Mesodermal cell (in vitro differentiated cells): Measurements from ENCODE around the gene PIEZO1.

Experiments
- H3K27ac ChIP-seq: 2 replicates; pipeline ENCODE4 v1.7.0; 2013; ENCODE audit warnings: mild to moderate bottlenecking, low read depth, low read length, moderate library complexity; ENCODE audit not compliant: severe bottlenecking
- H3K36me3 ChIP-seq: 2 replicates; pipeline ENCODE4 v1.7.1; 2013; ENCODE audit warnings: mild to moderate bottlenecking, low read length, moderate library complexity; ENCODE audit not compliant: control insufficient read depth, insufficient read depth
- H3K4me1 ChIP-seq: one replicate; pipeline ENCODE4 v1.7.1; 2013; ENCODE audit warnings: mild to moderate bottlenecking, low read length; ENCODE audit not compliant: insufficient read depth, control insufficient read depth, poor library complexity, severe bottlenecking
- H3K4me3 ChIP-seq: 2 replicates; pipeline ENCODE4 v1.7.0; 2013; ENCODE audit warnings: low read length, control low read depth, mild to moderate bottlenecking; ENCODE audit not compliant: insufficient read depth, poor library complexity, severe bottlenecking; ENCODE audit errors: extremely low read depth
- H3K9me3 ChIP-seq: 2 replicates; pipeline ENCODE4 v1.7.1; 2013; ENCODE audit warnings: mild to moderate bottlenecking, low read length, moderate library complexity; ENCODE audit not compliant: control insufficient read depth
- WGBS, 2 experiments: methylation state at CpG; one replicate each; pipeline ENCODE4 v1.1.5; 2013; ENCODE audit warnings: missing lambda C conversion rate in 2 of 2; ENCODE audit not compliant: insufficient coverage in 2 of 2; 5-methylcytosine and 5-hydroxymethylcytosine counted together

The PIEZO1 gene

GRCh38 chr16:88815901-88816589 lies 31.0 kb upstream of the PIEZO1 start:
- Histone ChIP-seq H3K36me3 (no peaks in the 10 kb centered on the region), H3K4me1 (peaks cover 12% of the 10 kb centered on the region), H3K27ac (no peak overlapping the region), H3K9me3 (no peaks in the 10 kb centered on the region), H3K4me3 (no peak overlapping the region)
- 74 to 84% methylated on average over 13 to 16 of the region's 19 CpGs for WGBS, 2 experiments

DNA sequence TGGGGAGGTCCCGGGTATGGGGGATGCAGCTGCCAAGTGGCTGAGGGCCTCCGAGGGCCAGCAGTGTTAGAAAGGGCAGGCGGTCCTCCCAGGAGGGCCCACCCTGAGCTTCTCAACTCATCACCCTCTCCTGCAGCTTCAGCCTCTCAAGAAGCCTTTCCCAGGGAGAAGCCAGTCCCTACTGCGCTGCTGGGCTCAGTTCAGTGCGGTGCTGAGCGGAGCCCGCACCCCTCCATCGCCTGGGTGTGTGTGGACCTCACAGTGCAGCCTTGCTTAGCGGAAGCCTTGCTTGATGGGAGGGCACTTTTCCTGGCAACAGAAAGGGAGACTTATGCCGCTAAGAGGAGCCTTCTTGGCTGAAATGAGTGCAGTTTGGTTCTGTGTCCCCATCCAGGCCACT lies 30.2 kb upstream of the PIEZO1 start:
- Histone ChIP-seq H3K4me1 (peaks cover 15% of the 10 kb centered on the region), H3K27ac (no peak overlapping the region), H3K4me3 (no peak overlapping the region), H3K9me3 (no peaks in the 10 kb centered on the region), H3K36me3 (peaks cover 6% of the 10 kb centered on the region)
- 96 to 98% methylated on average over 10 of the region's 10 CpGs for WGBS, 2 experiments

- Histone ChIP-seq H3K4me1 (peaks cover 21% of the 10 kb centered on the region), H3K4me3 (no peak overlapping the region), H3K36me3 (peaks cover 17% of the 10 kb centered on the region), H3K9me3 (no peaks in the 10 kb centered on the region), H3K27ac (no peak overlapping the region)
- 88 to 91% methylated on average over 12 of the region's 13 CpGs for WGBS, 2 experiments
Measured at GRCh38 chr16:88814144-88814502, 29.1 kb upstream of the PIEZO1 start.

- Histone ChIP-seq H3K4me3 (no peak overlapping the region), H3K36me3 (peaks cover 23% of the 10 kb centered on the region), H3K4me1 (peaks cover 19% of the 10 kb centered on the region), H3K27ac (no peak overlapping the region), H3K9me3 (no peaks in the 10 kb centered on the region)
- WGBS, 2 experiments, result 93% methylated on average over 15 to 22 of the region's 26 CpGs
Measured at GRCh38 chr16:88813269-88814143, 28.5 kb upstream of the PIEZO1 start.

DNA sequence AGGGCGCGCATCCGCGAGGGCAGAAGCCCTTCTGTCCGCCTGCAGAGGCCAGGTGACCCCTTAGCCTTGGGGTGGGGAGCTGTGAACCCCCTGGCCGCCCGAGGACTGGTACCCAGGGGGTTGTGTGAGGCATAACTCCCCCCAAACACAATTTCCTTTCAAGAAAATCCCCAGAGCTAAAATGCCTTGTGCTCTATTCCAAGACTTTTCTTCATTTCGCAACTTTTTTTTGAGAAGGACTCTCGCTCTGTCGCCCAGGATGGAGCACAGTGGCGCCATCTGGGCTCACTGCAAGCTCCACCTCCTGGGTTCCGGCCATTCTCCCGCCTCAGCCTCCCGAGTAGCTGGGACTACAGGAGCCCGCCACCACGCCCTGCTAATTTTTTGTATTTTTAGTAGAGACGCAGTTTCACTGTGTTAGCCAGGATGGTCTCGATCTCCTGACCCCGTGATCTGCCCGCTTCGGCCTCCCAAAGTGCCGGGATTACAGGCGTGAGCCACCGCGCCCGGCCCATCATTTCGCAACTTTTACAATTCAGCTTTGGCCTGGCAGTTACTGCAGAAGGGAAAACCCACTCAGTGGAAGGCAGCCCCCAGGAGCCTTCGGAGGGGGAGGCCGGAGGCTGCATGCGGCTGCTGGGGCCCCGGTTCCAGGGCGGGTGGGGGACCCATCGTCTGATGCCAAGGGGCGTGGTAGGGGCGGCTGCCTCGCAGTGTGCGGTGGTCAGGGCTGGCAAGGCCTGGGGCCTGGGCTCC lies 27.7 kb upstream of the PIEZO1 start:
- peak overlapping the region; percentile 64 for H3K4me3 ChIP-seq
- peaks cover 31% of the 10 kb centered on the region for H3K36me3 ChIP-seq
- no peaks in the 10 kb centered on the region for H3K9me3 ChIP-seq
- H3K4me1 ChIP-seq, result peaks cover 12% of the 10 kb centered on the region
- WGBS, 2 experiments, result 63 to 70% methylated on average over 22 to 29 of the region's 37 CpGs
- H3K27ac ChIP-seq, result peak overlapping the region; percentile 96

DNA sequence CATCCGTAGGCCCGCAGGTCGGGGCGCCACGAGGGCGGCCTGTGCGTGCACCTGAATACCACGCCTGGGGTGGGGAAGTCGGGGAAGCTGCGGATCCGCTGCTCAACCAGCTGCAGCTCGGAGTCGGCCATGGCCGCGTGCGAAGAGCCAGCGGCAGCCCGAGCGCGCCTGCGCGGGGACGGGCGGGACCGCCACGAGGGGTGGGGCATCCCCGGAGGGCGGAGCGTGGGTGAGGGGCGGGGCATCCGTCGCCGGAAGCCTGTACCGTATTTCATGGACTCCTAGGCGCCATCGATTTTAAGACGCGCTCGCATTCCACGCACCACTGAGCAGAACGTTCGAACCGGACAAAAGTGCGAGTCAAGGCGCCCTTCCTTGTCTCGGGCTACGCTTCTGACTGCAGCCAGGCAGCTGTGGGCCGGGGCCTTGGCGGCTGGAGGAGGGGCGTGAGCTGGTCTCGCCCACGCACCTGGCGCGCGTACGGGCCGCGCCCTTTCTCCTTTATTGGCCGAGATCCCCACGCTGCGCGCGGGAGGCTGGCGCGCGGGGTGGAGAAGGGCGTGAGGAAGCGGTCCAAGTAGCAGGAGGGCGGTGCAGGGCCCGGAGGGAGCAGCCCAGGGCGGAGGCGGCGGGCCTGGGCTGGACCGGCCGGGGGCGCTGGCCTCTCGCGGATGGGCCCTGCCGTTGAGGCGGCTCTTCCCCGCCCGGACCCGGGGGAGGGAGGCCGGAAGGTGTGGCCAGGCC lies 26.9 kb upstream of the PIEZO1 start, which contains the start of gene APRT:
Gene APRT (minus strand): TSS at position 160 of the 744 bp plus-strand sequence. CDS start 29 bp downstream, at position 131.
- Histone ChIP-seq H3K27ac (peak within 1 kb of the TSS; percentile 96), H3K36me3 (peaks cover 38% of the 10 kb centered on the region), H3K4me1 (peaks cover 9% of the 10 kb centered on the region), H3K9me3 (no peaks in the 10 kb centered on the region), H3K4me3 (peak within 1 kb of the TSS; percentile 64)
- WGBS, 2 experiments, result 1% methylated on average over 62 to 75 of the region's 84 CpGs

DNA sequence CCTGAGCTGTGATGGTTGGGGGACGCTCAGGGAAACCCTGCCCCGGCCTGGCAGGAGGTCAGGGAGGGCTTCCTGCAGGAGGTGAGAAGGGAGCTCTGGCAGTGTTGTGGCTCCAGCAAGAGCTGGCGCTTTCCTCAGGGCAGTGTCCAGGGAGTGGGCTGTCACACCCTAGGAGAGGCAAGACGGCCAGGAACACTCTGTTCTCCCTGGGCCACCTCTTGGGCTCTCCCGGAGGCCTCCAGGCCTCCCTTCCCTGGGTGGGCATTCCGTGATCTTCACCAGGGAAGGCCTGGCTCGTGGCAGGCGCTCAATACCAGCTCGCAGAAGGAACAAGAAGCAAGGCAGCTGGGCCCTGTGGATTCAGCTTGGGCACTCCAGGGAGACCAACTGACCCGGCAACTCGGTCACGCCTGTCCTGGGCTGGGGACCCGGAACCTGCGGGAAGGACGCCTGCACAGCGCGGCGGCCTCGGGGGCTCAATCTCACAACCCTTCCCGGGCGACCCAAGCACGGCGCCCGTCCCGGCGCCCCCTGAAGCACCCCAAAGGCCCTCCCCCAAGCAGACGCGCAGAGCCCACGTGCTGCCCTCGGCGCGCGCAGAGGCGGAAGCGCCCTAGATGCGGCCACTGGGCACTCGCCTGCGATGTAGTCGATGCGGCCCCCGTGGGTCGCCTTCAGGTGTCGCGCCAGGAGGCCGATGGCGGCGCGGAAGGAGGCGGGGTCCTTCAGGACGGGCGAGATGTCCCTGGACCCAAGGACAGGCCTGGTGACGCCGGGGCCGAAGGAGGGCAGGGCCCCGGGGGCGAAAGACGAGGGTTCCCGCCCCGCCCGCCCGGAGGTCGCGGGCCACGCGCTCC lies 26.1 kb upstream of the PIEZO1 start:
- Histone ChIP-seq H3K4me1 (peaks cover 9% of the 10 kb centered on the region), H3K9me3 (no peaks in the 10 kb centered on the region), H3K36me3 (peaks cover 46% of the 10 kb centered on the region), H3K4me3 (peak overlapping the region; percentile 64), H3K27ac (peak overlapping the region; percentile 96)
- 3 to 4% methylated on average over 48 to 54 of the region's 65 CpGs for WGBS, 2 experiments

DNA sequence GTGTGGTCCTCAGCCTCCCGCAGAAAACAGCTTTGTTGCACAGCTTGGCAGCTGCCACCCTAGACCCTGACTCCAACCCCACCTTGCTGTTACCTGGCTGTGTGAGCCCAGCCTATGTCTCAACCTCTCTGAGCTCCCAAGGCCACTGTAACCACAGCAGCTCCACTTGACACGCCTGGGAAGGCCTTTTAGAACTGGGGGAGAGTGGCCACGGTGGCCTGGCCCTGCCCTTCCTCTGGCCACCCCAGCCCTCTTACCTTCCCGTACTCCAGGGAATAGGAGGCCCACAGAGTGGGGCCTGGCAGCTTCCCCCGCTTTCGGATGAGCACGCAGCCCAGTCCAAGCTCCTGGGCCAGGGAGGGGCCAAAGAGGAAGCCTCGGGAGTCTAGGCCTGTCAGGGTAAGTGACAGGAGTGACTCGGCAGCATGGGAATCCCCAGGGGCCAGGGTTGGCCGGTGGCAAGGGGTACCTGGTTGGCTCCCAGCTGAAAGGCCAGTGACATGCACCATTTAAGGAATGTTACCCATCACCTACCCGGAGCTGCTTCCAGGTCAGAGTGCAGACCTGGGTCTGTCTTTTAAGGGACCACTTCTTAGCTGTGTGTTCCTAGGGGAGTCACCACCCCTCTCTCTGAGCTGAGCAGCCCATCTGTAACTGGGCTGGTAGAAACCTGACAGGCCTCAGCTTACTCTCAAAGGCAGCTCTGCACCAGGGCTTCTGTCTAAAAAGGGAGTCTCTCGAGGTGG lies 25.3 kb upstream of the PIEZO1 start:
- Histone ChIP-seq H3K4me3 (peak overlapping the region; percentile 64), H3K36me3 (peaks cover 54% of the 10 kb centered on the region), H3K27ac (peak overlapping the region; percentile 96), H3K4me1 (peaks cover 10% of the 10 kb centered on the region), H3K9me3 (no peaks in the 10 kb centered on the region)
- WGBS, 2 experiments, result 69 to 78% methylated on average over 9 of the region's 12 CpGs

GRCh38 chr16:88809676-88810165 lies 24.7 kb upstream of the PIEZO1 start:
- Histone ChIP-seq H3K4me3 (no peak overlapping the region), H3K36me3 (peaks cover 58% of the 10 kb centered on the region), H3K27ac (no peak overlapping the region), H3K4me1 (peaks cover 16% of the 10 kb centered on the region), H3K9me3 (no peaks in the 10 kb centered on the region)
- WGBS, 2 experiments, result 94 to 95% methylated on average over 6 to 8 of the region's 10 CpGs
